OCI-LY3 (cell line): ENCODE data around the gene TMEM245.

Experiments
- EZH2phosphoT487 ChIP-seq: fragments of 200-600 bp; shearing (Covaris generic); IDR thresholded peaks from 2 replicates; pipeline ENCODE4 v1.6.1; 2018; ENCODE audit warnings: antibody characterized with exemption, mixed run types, low read depth
- TF ChIP-seq, protein P1 (sequence below): fragments of 200-600, 300-600 bp; sonication (generic); IDR thresholded peaks from 2 replicates; pipeline ENCODE4 v1.5.1; 2014; ENCODE audit warnings: antibody characterized with exemption, low read length, low read depth

DNA sequence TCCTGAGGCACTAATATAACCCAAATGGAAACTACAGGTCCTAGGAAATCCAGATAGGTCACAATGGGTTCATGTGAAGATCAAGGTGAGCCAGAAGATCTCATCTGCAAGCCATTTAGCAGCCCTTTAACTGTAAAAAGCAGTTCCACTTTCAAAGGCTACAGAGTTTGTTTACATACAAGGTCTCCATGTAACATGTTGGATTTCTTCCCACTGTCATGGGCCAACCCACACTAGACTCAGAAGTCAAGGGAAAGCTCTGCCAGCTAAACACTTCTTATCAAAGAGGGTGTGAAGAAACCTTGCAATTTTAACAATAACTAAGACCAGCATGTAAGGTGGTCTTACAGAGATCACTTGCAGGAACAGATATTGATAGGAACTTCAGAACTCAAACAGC lies 102.7 kb downstream of the TMEM245 start:
- TF ChIP-seq, protein P1, sequence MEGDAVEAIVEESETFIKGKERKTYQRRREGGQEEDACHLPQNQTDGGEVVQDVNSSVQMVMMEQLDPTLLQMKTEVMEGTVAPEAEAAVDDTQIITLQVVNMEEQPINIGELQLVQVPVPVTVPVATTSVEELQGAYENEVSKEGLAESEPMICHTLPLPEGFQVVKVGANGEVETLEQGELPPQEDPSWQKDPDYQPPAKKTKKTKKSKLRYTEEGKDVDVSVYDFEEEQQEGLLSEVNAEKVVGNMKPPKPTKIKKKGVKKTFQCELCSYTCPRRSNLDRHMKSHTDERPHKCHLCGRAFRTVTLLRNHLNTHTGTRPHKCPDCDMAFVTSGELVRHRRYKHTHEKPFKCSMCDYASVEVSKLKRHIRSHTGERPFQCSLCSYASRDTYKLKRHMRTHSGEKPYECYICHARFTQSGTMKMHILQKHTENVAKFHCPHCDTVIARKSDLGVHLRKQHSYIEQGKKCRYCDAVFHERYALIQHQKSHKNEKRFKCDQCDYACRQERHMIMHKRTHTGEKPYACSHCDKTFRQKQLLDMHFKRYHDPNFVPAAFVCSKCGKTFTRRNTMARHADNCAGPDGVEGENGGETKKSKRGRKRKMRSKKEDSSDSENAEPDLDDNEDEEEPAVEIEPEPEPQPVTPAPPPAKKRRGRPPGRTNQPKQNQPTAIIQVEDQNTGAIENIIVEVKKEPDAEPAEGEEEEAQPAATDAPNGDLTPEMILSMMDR = no peak
- TF ChIP-seq EZH2phosphoT487 = no peak
